ENCODE data around the gene LPP.

LPP gene

DNA sequence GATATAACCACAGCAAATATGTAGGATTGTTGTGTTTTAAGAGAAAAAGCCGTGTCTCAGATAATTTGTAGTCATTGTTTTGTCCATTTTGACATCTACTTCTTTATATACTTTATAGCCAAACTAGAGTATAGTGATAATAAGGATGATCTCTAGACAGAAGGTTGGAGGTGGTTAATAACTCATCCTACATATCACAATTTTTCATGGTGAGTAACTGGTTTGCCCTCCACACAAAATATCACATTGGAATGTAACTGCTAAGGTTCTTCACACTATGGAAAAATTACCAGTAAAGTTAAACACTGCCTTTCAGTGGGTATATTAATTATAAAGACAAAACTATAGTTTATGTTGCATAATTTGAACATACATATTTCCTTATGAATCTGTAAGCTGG lies 380.7 kb downstream of the LPP start:
- H3K27me3 ChIP-seq (ENCODE audit: insufficient read depth, low read length), result no peaks in the 10 kb centered on the region
- H3K79me2 ChIP-seq (ENCODE audit: insufficient read depth, low read length), result no peaks in the 10 kb centered on the region
- H3K4me3 ChIP-seq (ENCODE audit: low read depth, low read length, poor library complexity, severe bottlenecking), result no peak overlapping the region
- no peak overlapping the region for H3K27ac ChIP-seq (ENCODE audit: low read depth, low read length, poor library complexity, severe bottlenecking)
- H3K9me2 ChIP-seq (ENCODE audit: low read depth, low read length), result no peaks in the 10 kb centered on the region
- H3K9me3 ChIP-seq (ENCODE audit: low read length), result no peaks in the 10 kb centered on the region
- TF ChIP-seq, protein P1, sequence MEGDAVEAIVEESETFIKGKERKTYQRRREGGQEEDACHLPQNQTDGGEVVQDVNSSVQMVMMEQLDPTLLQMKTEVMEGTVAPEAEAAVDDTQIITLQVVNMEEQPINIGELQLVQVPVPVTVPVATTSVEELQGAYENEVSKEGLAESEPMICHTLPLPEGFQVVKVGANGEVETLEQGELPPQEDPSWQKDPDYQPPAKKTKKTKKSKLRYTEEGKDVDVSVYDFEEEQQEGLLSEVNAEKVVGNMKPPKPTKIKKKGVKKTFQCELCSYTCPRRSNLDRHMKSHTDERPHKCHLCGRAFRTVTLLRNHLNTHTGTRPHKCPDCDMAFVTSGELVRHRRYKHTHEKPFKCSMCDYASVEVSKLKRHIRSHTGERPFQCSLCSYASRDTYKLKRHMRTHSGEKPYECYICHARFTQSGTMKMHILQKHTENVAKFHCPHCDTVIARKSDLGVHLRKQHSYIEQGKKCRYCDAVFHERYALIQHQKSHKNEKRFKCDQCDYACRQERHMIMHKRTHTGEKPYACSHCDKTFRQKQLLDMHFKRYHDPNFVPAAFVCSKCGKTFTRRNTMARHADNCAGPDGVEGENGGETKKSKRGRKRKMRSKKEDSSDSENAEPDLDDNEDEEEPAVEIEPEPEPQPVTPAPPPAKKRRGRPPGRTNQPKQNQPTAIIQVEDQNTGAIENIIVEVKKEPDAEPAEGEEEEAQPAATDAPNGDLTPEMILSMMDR (IDR thresholded peaks at IDR 0.05; ENCODE audit: low read length), result no peak
- no peak for TF ChIP-seq EZH2 (IDR thresholded peaks at IDR 0.05; ENCODE audit: borderline replicate concordance, low read length)
- H3K9ac ChIP-seq (ENCODE audit: low read length), result no peak overlapping the region
- H3K4me1 ChIP-seq (ENCODE audit: insufficient read depth, low read length, severe bottlenecking), result no peaks in the 10 kb centered on the region
- no peak overlapping the region for H3K4me2 ChIP-seq (ENCODE audit: low read length)
- no peaks in the 10 kb centered on the region for H4K20me1 ChIP-seq (ENCODE audit: insufficient read depth, low read length)
- no peaks in the 10 kb centered on the region for H3F3A ChIP-seq (ENCODE audit: insufficient read depth, low read length)
- H3K36me3 ChIP-seq (ENCODE audit: insufficient read depth, low read length), result no peaks in the 10 kb centered on the region
- H2AFZ ChIP-seq (ENCODE audit: low read length), result no peak overlapping the region

DNA sequence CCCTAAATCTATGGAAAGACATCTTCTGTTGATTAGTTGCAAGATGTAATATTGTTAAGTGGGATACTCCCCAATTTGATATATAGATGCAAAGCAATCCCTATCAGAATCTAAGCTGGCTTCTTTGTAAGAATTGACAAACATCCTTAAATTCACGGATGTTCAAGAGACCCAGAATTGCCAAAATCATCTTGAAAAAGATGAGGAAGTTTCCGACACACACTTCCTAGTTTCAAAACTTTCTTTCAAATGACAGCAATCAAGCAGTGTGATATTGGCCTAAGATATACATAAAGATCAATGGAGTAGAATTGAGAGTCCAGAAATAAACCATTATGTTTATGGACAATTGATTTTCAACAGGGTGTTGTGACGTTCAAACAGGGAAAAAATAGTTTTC lies 383.6 kb downstream of the LPP start:
- no peaks in the 10 kb centered on the region for H4K20me1 ChIP-seq (ENCODE audit: insufficient read depth, low read length)

DNA sequence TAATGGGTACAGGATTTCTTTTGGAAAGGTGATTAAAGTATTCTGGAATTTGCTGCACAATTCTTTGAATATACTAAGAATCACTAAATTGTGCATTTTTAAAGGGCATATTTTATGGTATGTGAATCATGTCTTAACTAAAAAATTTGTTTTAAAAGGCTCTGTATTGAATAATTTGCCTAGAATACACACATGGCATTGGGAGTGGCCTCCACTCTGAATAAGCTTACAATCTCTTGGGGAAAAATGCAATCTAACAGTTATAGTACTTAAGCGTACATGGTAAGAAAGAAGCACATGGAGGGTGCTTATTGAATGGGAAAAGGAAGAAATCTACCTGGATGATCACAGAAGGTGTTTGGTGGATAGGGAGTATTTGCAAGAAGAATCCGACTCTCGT lies 385.1 kb downstream of the LPP start:
- TF ChIP-seq, protein P1 (IDR thresholded peaks at IDR 0.05; ENCODE audit: low read length), result no peak
- TF ChIP-seq EZH2 (IDR thresholded peaks at IDR 0.05; ENCODE audit: borderline replicate concordance, low read length), result no peak
- Histone ChIP-seq H3K9me2 (ENCODE audit: low read depth, low read length) (no peaks in the 10 kb centered on the region), H3F3A (ENCODE audit: insufficient read depth, low read length) (no peaks in the 10 kb centered on the region), H3K4me1 (ENCODE audit: insufficient read depth, low read length, severe bottlenecking) (no peaks in the 10 kb centered on the region), H3K36me3 (ENCODE audit: insufficient read depth, low read length) (no peaks in the 10 kb centered on the region), H3K9ac (ENCODE audit: low read length) (no peak overlapping the region), H2AFZ (ENCODE audit: low read length) (no peak overlapping the region), H3K27me3 (ENCODE audit: insufficient read depth, low read length) (no peaks in the 10 kb centered on the region), H3K4me2 (ENCODE audit: low read length) (no peak overlapping the region), H3K79me2 (ENCODE audit: insufficient read depth, low read length) (no peaks in the 10 kb centered on the region), H4K20me1 (ENCODE audit: insufficient read depth, low read length) (no peaks in the 10 kb centered on the region), H3K4me3 (ENCODE audit: low read depth, low read length, poor library complexity, severe bottlenecking) (no peak overlapping the region), H3K9me3 (ENCODE audit: low read length) (no peaks in the 10 kb centered on the region), H3K27ac (ENCODE audit: low read depth, low read length, poor library complexity, severe bottlenecking) (no peak overlapping the region)

More for the DNA sequence above, 383.6 kb downstream of the LPP start:
- no peaks in the 10 kb centered on the region for H3K79me2 ChIP-seq (ENCODE audit: insufficient read depth, low read length)
- no peak overlapping the region for H3K9ac ChIP-seq (ENCODE audit: low read length)
- H3K4me3 ChIP-seq (ENCODE audit: low read depth, low read length, poor library complexity, severe bottlenecking), result no peak overlapping the region
- no peaks in the 10 kb centered on the region for H3K27me3 ChIP-seq (ENCODE audit: insufficient read depth, low read length)
- H3K9me3 ChIP-seq (ENCODE audit: low read length), result no peaks in the 10 kb centered on the region
- no peak overlapping the region for H2AFZ ChIP-seq (ENCODE audit: low read length)
- no peak overlapping the region for H3K4me2 ChIP-seq (ENCODE audit: low read length)
- H3K36me3 ChIP-seq (ENCODE audit: insufficient read depth, low read length), result no peaks in the 10 kb centered on the region
- TF ChIP-seq EZH2 (IDR thresholded peaks at IDR 0.05; ENCODE audit: borderline replicate concordance, low read length), result no peak
- TF ChIP-seq, protein P1 (IDR thresholded peaks at IDR 0.05; ENCODE audit: low read length), result no peak
- no peaks in the 10 kb centered on the region for H3K4me1 ChIP-seq (ENCODE audit: insufficient read depth, low read length, severe bottlenecking)
- no peaks in the 10 kb centered on the region for H3K9me2 ChIP-seq (ENCODE audit: low read depth, low read length)
- H3K27ac ChIP-seq (ENCODE audit: low read depth, low read length, poor library complexity, severe bottlenecking), result no peak overlapping the region
- no peaks in the 10 kb centered on the region for H3F3A ChIP-seq (ENCODE audit: insufficient read depth, low read length)
